ENCODE measurements around the gene PPFIA4. TPM values are rescaled to one million over a fixed set of nuclear protein-coding genes. Genes with fewer than 3 reads are reported as not detected.

The PPFIA4 gene
- total RNA-seq, 1 donor from 2014 or later, result 4.9 TPM

DNA sequence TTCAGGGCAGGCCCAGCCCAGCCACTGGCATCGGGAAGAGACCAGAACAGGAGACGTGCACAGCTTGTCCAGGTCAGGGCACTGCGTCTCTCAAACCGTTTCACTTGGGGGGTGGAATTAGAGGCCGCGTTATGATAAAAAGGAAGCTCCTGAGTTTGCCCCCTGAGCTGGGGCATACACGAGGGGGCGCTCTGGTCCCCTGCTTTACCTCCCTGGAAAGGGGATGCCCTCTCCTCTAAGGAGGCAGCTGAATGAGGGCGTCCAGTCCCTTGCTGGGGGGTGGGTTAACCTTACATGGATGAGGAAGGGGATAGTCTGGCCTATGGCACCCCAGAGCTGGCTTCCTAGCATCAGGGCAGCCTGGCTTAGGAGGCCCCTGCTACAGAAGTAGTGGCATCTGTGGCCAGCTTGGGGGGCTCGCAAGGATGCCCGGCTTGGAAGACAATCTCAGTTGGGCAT, 57.2 kb downstream of the PPFIA4 start:
- Mint-ChIP-seq H3K4me3 (no peak overlapping the region), H3K9me3 (no peaks in the 10 kb centered on the region), H3K36me3 (no peaks in the 10 kb centered on the region), H3K4me1 (ENCODE audit: unreplicated experiment) (peaks cover 16% of the 10 kb centered on the region), H3K27ac (no peak overlapping the region), H3K27me3 (peaks cover 46% of the 10 kb centered on the region)
- TF ChIP-seq, protein P1, sequence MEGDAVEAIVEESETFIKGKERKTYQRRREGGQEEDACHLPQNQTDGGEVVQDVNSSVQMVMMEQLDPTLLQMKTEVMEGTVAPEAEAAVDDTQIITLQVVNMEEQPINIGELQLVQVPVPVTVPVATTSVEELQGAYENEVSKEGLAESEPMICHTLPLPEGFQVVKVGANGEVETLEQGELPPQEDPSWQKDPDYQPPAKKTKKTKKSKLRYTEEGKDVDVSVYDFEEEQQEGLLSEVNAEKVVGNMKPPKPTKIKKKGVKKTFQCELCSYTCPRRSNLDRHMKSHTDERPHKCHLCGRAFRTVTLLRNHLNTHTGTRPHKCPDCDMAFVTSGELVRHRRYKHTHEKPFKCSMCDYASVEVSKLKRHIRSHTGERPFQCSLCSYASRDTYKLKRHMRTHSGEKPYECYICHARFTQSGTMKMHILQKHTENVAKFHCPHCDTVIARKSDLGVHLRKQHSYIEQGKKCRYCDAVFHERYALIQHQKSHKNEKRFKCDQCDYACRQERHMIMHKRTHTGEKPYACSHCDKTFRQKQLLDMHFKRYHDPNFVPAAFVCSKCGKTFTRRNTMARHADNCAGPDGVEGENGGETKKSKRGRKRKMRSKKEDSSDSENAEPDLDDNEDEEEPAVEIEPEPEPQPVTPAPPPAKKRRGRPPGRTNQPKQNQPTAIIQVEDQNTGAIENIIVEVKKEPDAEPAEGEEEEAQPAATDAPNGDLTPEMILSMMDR (conservative IDR thresholded peaks at IDR 0.05), result no peak
- DNase-seq (ENCODE audit: extremely low spot score, unreplicated experiment), result peak; percentile 51

- TF ChIP-seq, protein P1 (conservative IDR thresholded peaks at IDR 0.05), result peak; percentile 52
- Mint-ChIP-seq H3K27ac (no peak overlapping the region), H3K36me3 (no peaks in the 10 kb centered on the region), H3K9me3 (no peaks in the 10 kb centered on the region), H3K4me3 (no peak overlapping the region), H3K27me3 (peaks cover 37% of the 10 kb centered on the region), H3K4me1 (ENCODE audit: unreplicated experiment) (peaks cover 26% of the 10 kb centered on the region)
- DNase-seq (ENCODE audit: extremely low spot score, unreplicated experiment), result peak; percentile 62
Measured at GRCh38 chr1:203084588-203085527, 58.6 kb downstream of the PPFIA4 start.

- TF ChIP-seq, protein P1 (conservative IDR thresholded peaks at IDR 0.05), result no peak
- Mint-ChIP-seq H3K27ac (peak within 1 kb of the TSS; percentile 15), H3K27me3 (peaks cover 37% of the 10 kb centered on the region), H3K4me3 (no peak within 1 kb of the TSS), H3K9me3 (no peaks in the 10 kb centered on the region), H3K4me1 (ENCODE audit: unreplicated experiment) (peaks cover 33% of the 10 kb centered on the region), H3K36me3 (no peaks in the 10 kb centered on the region)
- DNase-seq (ENCODE audit: extremely low spot score, unreplicated experiment), result peak; percentile 68
Measured at GRCh38 chr1:203085528-203086406, 59.5 kb downstream of the PPFIA4 start, which contains the start of gene MYOG. Gene MYOG, minus strand, starts transcription at chr1:203086012. Its CDS starts 51 bp downstream, at chr1:203085961.

DNA sequence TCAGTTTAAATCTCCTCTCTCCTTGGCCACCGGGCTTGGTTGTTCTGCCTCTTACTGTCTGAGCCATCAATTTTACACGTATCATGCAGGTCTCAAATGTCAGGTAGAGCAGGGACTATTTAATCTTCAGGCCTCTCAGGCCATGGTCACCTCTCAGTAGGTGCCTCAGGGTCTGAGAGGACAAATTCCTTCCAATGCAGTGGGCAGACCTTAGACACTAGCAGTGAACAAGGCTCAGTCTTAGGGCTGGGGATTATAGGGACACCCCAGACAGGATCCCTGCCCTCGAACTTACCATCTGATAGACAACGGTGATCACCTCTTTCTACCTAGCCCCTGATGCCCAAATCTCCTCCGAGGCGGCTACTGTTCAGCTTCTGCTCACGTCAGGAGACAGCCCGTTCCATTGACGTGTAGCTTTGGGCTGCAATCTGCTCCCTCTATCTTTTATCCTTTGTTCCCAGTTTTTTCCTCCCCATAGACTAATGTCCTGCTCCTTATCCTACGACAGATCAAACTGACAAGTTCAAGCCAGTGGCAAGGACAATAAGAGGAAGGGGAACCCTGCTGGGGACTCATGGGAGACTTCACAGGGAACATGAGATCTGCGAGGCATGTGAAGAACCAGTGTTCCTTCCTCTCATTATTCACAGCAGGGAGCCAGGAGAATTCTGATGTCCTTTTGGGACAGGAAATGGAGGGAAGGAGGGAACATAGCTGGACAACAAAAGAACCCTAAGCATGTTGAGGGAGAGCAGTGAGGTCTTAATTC, 60.9 kb downstream of the PPFIA4 start:
- Mint-ChIP-seq H3K9me3 (peaks cover under 1% of the 10 kb centered on the region), H3K4me3 (no peak overlapping the region), H3K27me3 (peaks cover 33% of the 10 kb centered on the region), H3K36me3 (no peaks in the 10 kb centered on the region), H3K4me1 (ENCODE audit: unreplicated experiment) (peaks cover 36% of the 10 kb centered on the region), H3K27ac (peak overlapping the region; percentile 15)
- peak; percentile 34 for DNase-seq (ENCODE audit: extremely low spot score, unreplicated experiment)
- TF ChIP-seq, protein P1 (conservative IDR thresholded peaks at IDR 0.05), result no peak

GRCh38 chr1:203088441-203088840, 62.1 kb downstream of the PPFIA4 start:
- H3K27ac Mint-ChIP-seq, result no peak overlapping the region
- peaks cover 8% of the 10 kb centered on the region for H3K9me3 Mint-ChIP-seq
- TF ChIP-seq, protein P1 (conservative IDR thresholded peaks at IDR 0.05), result no peak
- no peak overlapping the region for H3K4me3 Mint-ChIP-seq
- H3K4me1 Mint-ChIP-seq (ENCODE audit: unreplicated experiment), result peaks cover 36% of the 10 kb centered on the region
- no peaks in the 10 kb centered on the region for H3K36me3 Mint-ChIP-seq
- peak; percentile 39 for DNase-seq (ENCODE audit: extremely low spot score, unreplicated experiment)
- H3K27me3 Mint-ChIP-seq, result peaks cover 27% of the 10 kb centered on the region
